Neuronal stem cell (in vitro differentiated cells): Measurements from ENCODE around the gene CCDC3.

Experiments
- DNase-seq: peaks from one replicate; pipeline ENCODE4 v3.0.0-alpha.2; 2013; ENCODE audit warnings: low spot score
- H2AFZ ChIP-seq: one replicate; pipeline ENCODE4 v1.6.1; 2013; ENCODE audit warnings: mild to moderate bottlenecking, low read length, inconsistent platforms
- H2AK5ac ChIP-seq: 2 replicates; pipeline ENCODE4 v1.6.1; 2013; ENCODE audit warnings: low read depth, mild to moderate bottlenecking, inconsistent platforms, low read length, moderate library complexity, mixed read lengths
- H2BK120ac ChIP-seq: 2 replicates; pipeline ENCODE4 v1.6.1; 2013; ENCODE audit warnings: low read depth, mild to moderate bottlenecking, inconsistent platforms, low read length, moderate library complexity, mixed read lengths
- H2BK12ac ChIP-seq: one replicate; pipeline ENCODE4 v1.6.1; 2013; ENCODE audit warnings: low read length, inconsistent platforms
- H2BK15ac ChIP-seq: 2 replicates; pipeline ENCODE4 v1.6.1; 2013; ENCODE audit warnings: mild to moderate bottlenecking, low read length, inconsistent platforms, mixed read lengths
- H2BK5ac ChIP-seq: one replicate; pipeline ENCODE4 v1.6.1; 2013; ENCODE audit warnings: inconsistent platforms, mild to moderate bottlenecking, low read length, moderate library complexity
- H3K14ac ChIP-seq: one replicate; pipeline ENCODE4 v1.6.1; 2013; ENCODE audit warnings: low read length, inconsistent platforms
- H3K18ac ChIP-seq: 2 replicates; pipeline ENCODE4 v1.6.1; 2013; ENCODE audit warnings: low read length, inconsistent platforms
- H3K23ac ChIP-seq: 2 replicates; pipeline ENCODE4 v1.6.1; 2013; ENCODE audit warnings: low read depth, mild to moderate bottlenecking, mixed read lengths, low read length, inconsistent platforms; ENCODE audit not compliant: poor library complexity
- H3K27ac ChIP-seq: replicated peaks from 3 replicates; pipeline ENCODE4 v1.5.1; 2013; ENCODE audit warnings: low read length, inconsistent platforms
- H3K27me3 ChIP-seq, 3 experiments: 2 replicates each; pipeline ENCODE4 v1.6.1; 2013; ENCODE audit warnings: low read length in 3 of 3, mild to moderate bottlenecking in 2 of 3, inconsistent platforms in 1 of 3, low read depth in 1 of 3, mixed read lengths in 1 of 3, moderate library complexity in 1 of 3; ENCODE audit not compliant: control insufficient read depth in 3 of 3, insufficient read depth in 3 of 3
- H3K36me3 ChIP-seq, 2 donors: replicated peaks in 1 of 2; 2 replicates each; pipeline ENCODE4 v1.6.1; 2013; ENCODE audit warnings: low read length in 2 of 2; ENCODE audit not compliant: control insufficient read depth in 2 of 2, insufficient read depth in 2 of 2
- H3K4ac ChIP-seq: 2 replicates; pipeline ENCODE4 v1.6.1; 2013; ENCODE audit warnings: inconsistent platforms, mild to moderate bottlenecking, low read length, moderate library complexity
- H3K4me1 ChIP-seq, 2 donors: 1 replicate in 1 of 2; 2 replicates in 1 of 2; pipeline ENCODE4 v1.6.1; 2013; ENCODE audit warnings: low read length in 2 of 2, low read depth in 1 of 2; ENCODE audit not compliant: control insufficient read depth in 2 of 2, insufficient read depth in 1 of 2
- H3K4me2 ChIP-seq: one replicate; pipeline ENCODE4 v1.6.1; 2013; ENCODE audit warnings: mild to moderate bottlenecking, low read length, inconsistent platforms; ENCODE audit not compliant: insufficient read depth, poor library complexity, severe bottlenecking
- H3K4me3 ChIP-seq, 2 donors: 2 replicates each; pipeline ENCODE4 v1.5.1; 2013; ENCODE audit warnings: low read length in 2 of 2, mild to moderate bottlenecking in 2 of 2, inconsistent platforms in 1 of 2, moderate library complexity in 1 of 2
- H3K79me1 ChIP-seq: one replicate; pipeline ENCODE4 v1.6.1; 2013; ENCODE audit warnings: low read depth, mild to moderate bottlenecking, inconsistent platforms, low read length, moderate library complexity
- H3K9ac ChIP-seq: one replicate; pipeline ENCODE4 v1.6.1; 2013; ENCODE audit warnings: mild to moderate bottlenecking, low read depth, low read length, inconsistent platforms; ENCODE audit not compliant: poor library complexity
- H3K9me3 ChIP-seq, 2 donors: replicated peaks in 1 of 2; 2 replicates each; pipeline versions ENCODE3 to v1.6.1; 2013; ENCODE audit warnings: low read length in 2 of 2, mild to moderate bottlenecking in 2 of 2, inconsistent platforms in 1 of 2, low read depth in 1 of 2, mixed read lengths in 1 of 2, moderate library complexity in 1 of 2; ENCODE audit not compliant: control insufficient read depth in 2 of 2, insufficient read depth in 1 of 2
- H4K8ac ChIP-seq: one replicate; pipeline ENCODE4 v1.6.1; 2013; ENCODE audit warnings: low read depth, mild to moderate bottlenecking, inconsistent platforms, low read length, moderate library complexity
- H4K91ac ChIP-seq: one replicate; pipeline ENCODE4 v1.6.1; 2013; ENCODE audit warnings: low read length, low read depth, mild to moderate bottlenecking, inconsistent platforms; ENCODE audit not compliant: poor library complexity
- WGBS, 2 donors: extraction: QIAGEN DNeasy Blood & Tissue Kit; methylation state at CpG; one replicate each; pipeline ENCODE4 v1.1.7; 2013; ENCODE audit warnings: missing lambda C conversion rate in 2 of 2, mixed read lengths in 1 of 2; ENCODE audit not compliant: insufficient read length in 2 of 2, insufficient replicate concordance in 1 of 2; ENCODE audit errors: extremely low coverage in 2 of 2; 5-methylcytosine and 5-hydroxymethylcytosine counted together

CCDC3 gene

GRCh38 chr10:12927896-12928295 is 73.6 kb downstream of the CCDC3 start:
- no peak overlapping the region for H2BK15ac ChIP-seq
- H3K23ac ChIP-seq = no peak overlapping the region
- H3K4ac ChIP-seq = no peak overlapping the region
- H3K27ac ChIP-seq = no peak overlapping the region
- no peaks in the 10 kb centered on the region for H3K4me1 ChIP-seq
- H3K9me3 ChIP-seq = peaks cover 0 to 1% of the 10 kb centered on the region in 2 donors
- H2BK5ac ChIP-seq = no peak overlapping the region
- H2AFZ ChIP-seq = no peak overlapping the region
- no peak overlapping the region for H4K91ac ChIP-seq
- H3K79me1 ChIP-seq = no peaks in the 10 kb centered on the region
- no peak overlapping the region for H3K4me3 ChIP-seq
- H2BK120ac ChIP-seq = no peak overlapping the region
- no peak overlapping the region for H3K18ac ChIP-seq
- WGBS, 2 donors = no CpG with 5 or more reads among the region's 1 CpG
- H3K14ac ChIP-seq = no peak overlapping the region
- H3K27me3 ChIP-seq = no peaks in the 10 kb centered on the region
- no peak for DNase-seq
- H3K9ac ChIP-seq = no peak overlapping the region
- H2BK12ac ChIP-seq = no peak overlapping the region
- no peak overlapping the region for H3K4me2 ChIP-seq
- H3K36me3 ChIP-seq = no peaks in the 10 kb centered on the region
- H2AK5ac ChIP-seq = no peak overlapping the region
- no peak overlapping the region for H4K8ac ChIP-seq

GRCh38 chr10:12925845-12926244 is 75.7 kb downstream of the CCDC3 start:
- no peak overlapping the region for H2BK5ac ChIP-seq
- H2BK120ac ChIP-seq = no peak overlapping the region
- no peak overlapping the region for H3K27ac ChIP-seq
- peaks cover 0 to 3% (median 0%) of the 10 kb centered on the region in 3 experiments for H3K27me3 ChIP-seq
- no peak overlapping the region for H2BK15ac ChIP-seq
- H3K4me2 ChIP-seq = no peak overlapping the region
- H3K4me3 ChIP-seq = no peak overlapping the region
- no peaks in the 10 kb centered on the region for H3K79me1 ChIP-seq
- no CpG with 5 or more reads among the region's 1 CpG for WGBS, 2 donors
- no peak overlapping the region for H3K23ac ChIP-seq
- H3K36me3 ChIP-seq = no peaks in the 10 kb centered on the region
- no peak overlapping the region for H2AFZ ChIP-seq
- H3K14ac ChIP-seq = no peak overlapping the region
- H2BK12ac ChIP-seq = no peak overlapping the region
- H3K18ac ChIP-seq = no peak overlapping the region
- no peak overlapping the region for H2AK5ac ChIP-seq
- H4K8ac ChIP-seq = no peak overlapping the region
- no peak overlapping the region for H3K4ac ChIP-seq
- no peak for DNase-seq
- H3K9ac ChIP-seq = no peak overlapping the region
- no peaks in the 10 kb centered on the region for H3K4me1 ChIP-seq
- H4K91ac ChIP-seq = no peak overlapping the region
- peaks cover 0 to 1% of the 10 kb centered on the region in 2 donors for H3K9me3 ChIP-seq

- Histone ChIP-seq H3K4ac (no peak overlapping the region), H2BK5ac (no peak overlapping the region), H2AFZ (no peak overlapping the region), H3K79me1 (no peaks in the 10 kb centered on the region), H3K18ac (no peak overlapping the region), H3K36me3 (no peaks in the 10 kb centered on the region), H2BK15ac (no peak overlapping the region), H3K9ac (no peak overlapping the region), H3K4me1 (no peaks in the 10 kb centered on the region), H3K4me3 (no peak overlapping the region), H2BK12ac (no peak overlapping the region), H3K14ac (no peak overlapping the region), H2BK120ac (no peak overlapping the region), H3K27ac (no peak overlapping the region), H3K27me3 (peaks cover 0 to 5% (median 0%) of the 10 kb centered on the region in 3 experiments), H2AK5ac (no peak overlapping the region), H3K4me2 (no peak overlapping the region), H4K91ac (no peak overlapping the region), H4K8ac (no peak overlapping the region), H3K23ac (no peak overlapping the region), H3K9me3 (peaks cover 0 to 1% of the 10 kb centered on the region in 2 donors)
- 100% methylated on average over 2 of the region's 5 CpGs; no CpG with 5 or more reads in 1 of the 2 donors for WGBS, 2 donors
- DNase-seq = no peak
Measured at GRCh38 chr10:12924911-12925310, 76.6 kb downstream of the CCDC3 start.

- no peak overlapping the region for H3K4me3 ChIP-seq
- H3K14ac ChIP-seq = no peak overlapping the region
- no peak overlapping the region for H3K27ac ChIP-seq
- H2BK12ac ChIP-seq = no peak overlapping the region
- no peaks in the 10 kb centered on the region for H3K79me1 ChIP-seq
- H2BK15ac ChIP-seq = no peak overlapping the region
- H2AFZ ChIP-seq = no peak overlapping the region
- no peak overlapping the region for H2AK5ac ChIP-seq
- no peak overlapping the region for H4K91ac ChIP-seq
- H3K36me3 ChIP-seq = no peaks in the 10 kb centered on the region
- no peaks in the 10 kb centered on the region for H3K9me3 ChIP-seq
- H3K4ac ChIP-seq = no peak overlapping the region
- H2BK5ac ChIP-seq = no peak overlapping the region
- H3K4me2 ChIP-seq = no peak overlapping the region
- H3K27me3 ChIP-seq = peaks cover 0 to 5% (median 0%) of the 10 kb centered on the region in 3 experiments
- H2BK120ac ChIP-seq = no peak overlapping the region
- no peak overlapping the region for H3K18ac ChIP-seq
- no peak overlapping the region for H3K23ac ChIP-seq
- no peak overlapping the region for H3K9ac ChIP-seq
- H3K4me1 ChIP-seq = no peaks in the 10 kb centered on the region
- no CpG with 5 or more reads among the region's 13 CpGs for WGBS, 2 donors
- H4K8ac ChIP-seq = no peak overlapping the region
- no peak for DNase-seq
Measured at GRCh38 chr10:12922117-12922900, 79.2 kb downstream of the CCDC3 start.
